ENCODE measurements around the gene TEC.

- TF ChIP-seq EZH2 (IDR thresholded peaks at IDR 0.05; ENCODE audit: insufficient read depth, poor library complexity, severe bottlenecking) (no peak), EZH2phosphoT487 (IDR thresholded peaks at IDR 0.05; ENCODE audit: insufficient read depth, low read depth) (no peak)
Observed at GRCh38 chr4:48315728-48316630, 46.3 kb upstream of the TEC start.
